ENCODE results near the gene ZDHHC14.

ZDHHC14 gene

GRCh38 chr6:157497579-157497978 lies 116.6 kb downstream of the ZDHHC14 start:
- no peak for DNase-seq

- DNase-seq: no peak
Measured at GRCh38 chr6:157498817-157499216, 117.8 kb downstream of the ZDHHC14 start.

GRCh38 chr6:157500022-157500421 lies 119.0 kb downstream of the ZDHHC14 start:
- DNase-seq: no peak

- no peak for DNase-seq
Measured at GRCh38 chr6:157503018-157503747, 122.2 kb downstream of the ZDHHC14 start.

- no peak for DNase-seq
Measured at GRCh38 chr6:157505912-157506491, 125.0 kb downstream of the ZDHHC14 start.

- DNase-seq: no peak
Measured at GRCh38 chr6:157510323-157511188, 129.6 kb downstream of the ZDHHC14 start.

GRCh38 chr6:157511682-157512381 lies 130.8 kb downstream of the ZDHHC14 start:
- no peak for DNase-seq

- DNase-seq: no peak
Measured at GRCh38 chr6:157512382-157512682, 131.3 kb downstream of the ZDHHC14 start.

- DNase-seq: peak; percentile 45 to 86
Measured at GRCh38 chr6:157513004-157513603, 132.1 kb downstream of the ZDHHC14 start.

- DNase-seq: no peak
Measured at GRCh38 chr6:157513619-157514485, 132.9 kb downstream of the ZDHHC14 start.

- no peak for DNase-seq
Measured at GRCh38 chr6:157514659-157515496, 133.9 kb downstream of the ZDHHC14 start.

- no peak for DNase-seq
Measured at GRCh38 chr6:157516319-157517026, 135.5 kb downstream of the ZDHHC14 start.

GRCh38 chr6:157517601-157518359 lies 136.8 kb downstream of the ZDHHC14 start:
- no peak for DNase-seq

- DNase-seq: no peak
Measured at GRCh38 chr6:157518397-157519250, 137.6 kb downstream of the ZDHHC14 start.

- DNase-seq: no peak
Measured at GRCh38 chr6:157519255-157520116, 138.5 kb downstream of the ZDHHC14 start.

GRCh38 chr6:157520117-157520406 lies 139.1 kb downstream of the ZDHHC14 start:
- no peak for DNase-seq

- DNase-seq: no peak
Measured at GRCh38 chr6:157520596-157521361, 139.8 kb downstream of the ZDHHC14 start.
